Measurements from ENCODE around the gene INCA1. TPM values are rescaled to one million over a fixed set of nuclear protein-coding genes. Genes with fewer than 3 reads are reported as not detected.

Gene INCA1
- total and polyA plus RNA-seq, 2 of the 8 experiments (the other 6 are each of a cell fraction or from before 2014, with no cell fraction given) = 0.89 to 1.4 TPM

GRCh38 chr17:4986403-4986802, 10.9 kb downstream of the INCA1 start (continued):
- TF ChIP-seq CHD7 (IDR thresholded peaks at IDR 0.05; ENCODE audit: insufficient replicate concordance, low read length) (no peak), RNF2 (IDR thresholded peaks at IDR 0.05; ENCODE audit: borderline replicate concordance, low read depth, low read length, missing control alignments, poor library complexity, severe bottlenecking) (no peak), CREB1 (IDR thresholded peaks at IDR 0.05) (no peak), HDAC6 (IDR thresholded peaks at IDR 0.05; ENCODE audit: low read depth, low read length) (no peak), KDM1A (IDR thresholded peaks at IDR 0.05; ENCODE audit: borderline replicate concordance, low read length) (no peak), EGR1 (IDR thresholded peaks at IDR 0.05; ENCODE audit: borderline replicate concordance, low read depth, low read length) (no peak), MAX (IDR thresholded peaks at IDR 0.05) (no peak), NRF1 (IDR thresholded peaks at IDR 0.05; ENCODE audit: low read depth, low read length) (no peak), SRF (IDR thresholded peaks at IDR 0.05; ENCODE audit: low read depth, low read length) (no peak), RAD21 (IDR thresholded peaks at IDR 0.05 in 1 of 2, conservative IDR thresholded peaks at IDR 0.05 in 1 of 2; ENCODE audit: low read depth in 2 of 2, low read length in 2 of 2) (no peak)

Data from H1 (cell line).